Measurements from ENCODE around the gene CCNL2. TPM values are rescaled to one million over a fixed set of nuclear protein-coding genes. Genes with fewer than 3 reads are reported as not detected.
"Not testable (repeated sequence)": the region's sequence is repeated elsewhere in the genome, so short reads cannot be mapped to it uniquely, and the experiment has no call there.

The CCNL2 gene
- total RNA-seq, 1 donor from 2014 or later: 138 TPM

DNA sequence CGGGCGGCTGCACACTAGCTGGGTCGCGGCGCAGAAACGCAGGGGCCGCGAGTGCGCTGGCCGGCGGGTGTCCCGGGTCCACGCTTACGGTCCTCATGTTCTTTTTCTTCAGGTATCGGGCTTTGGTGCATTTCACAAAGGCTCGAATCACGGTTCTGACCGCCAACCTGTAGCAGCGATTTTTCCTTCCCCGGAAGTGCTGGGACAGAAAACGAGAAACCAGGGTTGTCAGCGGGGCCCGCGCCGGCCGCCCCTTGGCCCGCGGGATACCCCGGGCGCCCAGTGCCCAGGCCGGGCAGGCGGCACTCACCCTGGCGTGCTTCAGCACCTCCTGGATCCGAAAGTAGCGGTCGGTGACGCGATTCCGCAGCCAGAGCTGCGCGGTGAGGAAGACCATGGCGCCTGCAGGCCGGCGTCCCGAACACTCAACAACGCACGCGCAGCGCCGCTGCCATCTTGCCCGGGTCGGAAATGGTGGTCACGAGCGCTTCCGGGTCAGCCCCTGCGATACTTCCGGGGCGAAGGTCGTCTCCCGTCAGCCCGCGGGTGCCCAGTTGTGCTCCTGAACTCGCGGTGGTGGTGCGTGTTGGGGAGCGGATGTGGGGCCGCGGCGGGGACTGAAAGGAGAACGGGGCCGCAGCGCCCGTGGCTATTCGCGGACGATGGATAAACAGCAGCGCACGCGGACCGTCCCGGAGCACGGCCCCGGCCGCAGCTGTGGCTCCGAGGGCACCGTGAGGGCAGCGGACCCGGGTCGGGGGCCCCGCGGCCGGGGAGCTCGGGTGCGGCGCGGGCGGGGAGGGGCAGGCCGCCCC lies 7.9 kb upstream of the CCNL2 start, which contains the start of gene MRPL20:
TSS of gene MRPL20 (minus strand) at position 473 of the 815 bp plus-strand sequence. CDS start at position 397, 76 bp downstream.
- H3K9me3 Mint-ChIP-seq: no peaks in the 10 kb centered on the region
- intact Hi-C loops (cut with micrococcal nuclease): loop anchor here (1.0 to 5.0 kb wide), 6 partner anchors 8 to 135 kb away; partner anchors contain the start of genes ATAD3B, AURKAIP1, CCNL2 and UBE2J2
- H3K4me1 Mint-ChIP-seq (ENCODE audit: low read depth): peaks cover 15% of the 10 kb centered on the region
- peaks cover 32% of the 10 kb centered on the region for H3K36me3 Mint-ChIP-seq (ENCODE audit: low read depth)
- H3K4me3 Mint-ChIP-seq: peak within 1 kb of the TSS; percentile 95
- peak within 1 kb of the TSS; percentile 94 for H3K27ac Mint-ChIP-seq
- DNase-seq (ENCODE audit: low spot score): peak; percentile 96
- H3K27me3 Mint-ChIP-seq (ENCODE audit: insufficient read depth): peaks cover 2% of the 10 kb centered on the region

DNA sequence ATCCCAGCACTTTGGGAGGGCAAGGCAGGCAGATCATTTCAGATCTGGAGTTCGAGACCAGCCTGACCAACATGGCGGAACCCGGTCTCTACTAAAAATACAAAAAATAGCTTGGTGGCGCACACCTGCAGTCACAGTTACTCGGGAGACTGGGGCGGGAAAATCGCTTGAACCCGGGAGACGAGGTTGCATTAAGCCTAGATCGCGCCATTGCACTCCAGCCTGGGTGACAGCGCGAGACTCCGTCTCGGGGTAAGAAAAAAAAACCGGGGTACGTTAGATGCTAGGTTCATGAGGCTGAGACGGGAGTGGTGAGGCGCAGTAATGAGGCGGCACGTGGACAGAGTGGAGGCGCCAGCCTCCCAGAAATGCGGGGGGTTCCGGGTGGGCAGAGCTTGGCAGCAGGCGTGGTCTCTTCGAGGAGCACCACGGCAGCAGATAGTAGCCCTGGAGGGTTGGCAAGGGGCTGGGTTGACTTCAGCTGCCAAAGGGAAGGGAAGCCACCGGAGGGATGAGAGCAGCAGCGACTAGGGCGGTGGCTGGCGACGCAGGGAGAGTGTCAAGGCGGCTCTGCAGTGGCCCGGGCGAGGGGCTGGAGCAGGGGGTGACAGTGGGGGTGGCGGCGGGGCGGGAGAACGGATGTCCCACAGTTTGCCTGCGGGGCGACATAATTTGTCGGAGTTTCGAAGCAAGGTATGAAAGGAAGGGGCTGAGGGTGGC lies 7.1 kb upstream of the CCNL2 start:
- no peak for DNase-seq (ENCODE audit: low spot score)
- H3K4me1 Mint-ChIP-seq (ENCODE audit: low read depth): peaks cover 19% of the 10 kb centered on the region
- H3K27me3 Mint-ChIP-seq (ENCODE audit: insufficient read depth): peaks cover 2% of the 10 kb centered on the region
- H3K27ac Mint-ChIP-seq: peak overlapping the region; percentile 87
- H3K4me3 Mint-ChIP-seq: peak overlapping the region; percentile 95
- intact Hi-C loops (cut with micrococcal nuclease): loop anchor here (2.0 to 5.0 kb wide), 3 partner anchors 35 to 134 kb away; partner anchors contain the start of genes ATAD3B and UBE2J2
- peaks cover 36% of the 10 kb centered on the region for H3K36me3 Mint-ChIP-seq (ENCODE audit: low read depth)
- H3K9me3 Mint-ChIP-seq: no peaks in the 10 kb centered on the region

DNA sequence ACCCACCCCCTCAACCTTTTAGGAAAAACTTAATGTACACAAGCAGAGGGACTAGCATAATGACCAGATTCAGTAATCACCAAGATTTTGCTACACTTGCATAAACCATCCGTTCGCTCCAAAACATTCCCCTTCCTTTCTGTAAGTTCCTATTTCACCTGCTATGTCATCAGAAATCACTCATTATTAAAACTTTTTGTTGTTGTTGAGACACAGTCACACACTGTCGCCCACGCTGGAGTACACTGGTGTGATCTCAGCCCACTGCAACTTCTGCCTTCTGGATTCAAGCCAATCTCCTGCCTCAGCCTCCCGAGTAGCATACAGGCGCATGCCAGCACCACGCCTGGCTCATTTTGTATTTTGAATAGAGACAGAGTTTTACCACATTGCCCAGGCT lies 4.5 kb upstream of the CCNL2 start:
- peaks cover 33% of the 10 kb centered on the region for H3K4me1 Mint-ChIP-seq (ENCODE audit: low read depth)
- intact Hi-C loops (cut with micrococcal nuclease): no loop called here
- H3K27me3 Mint-ChIP-seq (ENCODE audit: insufficient read depth): peaks cover 2% of the 10 kb centered on the region
- H3K9me3 Mint-ChIP-seq: no peaks in the 10 kb centered on the region
- H3K27ac Mint-ChIP-seq: no peak overlapping the region
- peak overlapping the region; percentile 40 for H3K4me3 Mint-ChIP-seq
- DNase-seq (ENCODE audit: low spot score): no peak
- peaks cover 45% of the 10 kb centered on the region for H3K36me3 Mint-ChIP-seq (ENCODE audit: low read depth)

DNA sequence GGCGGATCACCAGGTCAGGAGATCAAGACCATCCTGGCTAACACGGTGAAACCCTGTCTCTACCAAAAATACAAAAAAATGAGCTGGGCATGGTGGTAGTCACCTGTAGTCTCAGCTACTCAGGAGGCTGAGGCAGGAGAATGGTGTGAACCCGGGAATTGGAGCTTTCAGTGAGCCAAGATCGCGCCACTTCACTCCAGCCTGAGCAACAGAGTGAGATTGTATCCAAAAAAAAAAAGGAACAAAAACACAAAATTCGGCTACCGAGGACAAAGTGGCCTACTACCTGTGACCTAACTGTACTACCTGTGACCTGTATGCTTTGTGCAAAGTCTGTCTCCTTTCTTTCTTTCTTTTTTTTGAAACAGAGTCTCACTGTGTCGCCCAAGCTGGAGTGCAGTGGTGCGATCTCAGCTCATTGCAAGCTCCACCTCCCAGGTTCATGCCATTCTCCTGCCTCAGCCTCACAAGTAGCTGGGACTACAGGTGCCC lies 3.8 kb upstream of the CCNL2 start:
- Mint-ChIP-seq H3K36me3 (ENCODE audit: low read depth) (peaks cover 46% of the 10 kb centered on the region), H3K4me1 (ENCODE audit: low read depth) (peaks cover 37% of the 10 kb centered on the region), H3K27ac (peak overlapping the region; percentile 49)
- intact Hi-C loops (cut with micrococcal nuclease); H3K4me3 Mint-ChIP-seq; H3K27me3 Mint-ChIP-seq (ENCODE audit: insufficient read depth); H3K9me3 Mint-ChIP-seq; DNase-seq (ENCODE audit: low spot score): not testable (repeated sequence)

DNA sequence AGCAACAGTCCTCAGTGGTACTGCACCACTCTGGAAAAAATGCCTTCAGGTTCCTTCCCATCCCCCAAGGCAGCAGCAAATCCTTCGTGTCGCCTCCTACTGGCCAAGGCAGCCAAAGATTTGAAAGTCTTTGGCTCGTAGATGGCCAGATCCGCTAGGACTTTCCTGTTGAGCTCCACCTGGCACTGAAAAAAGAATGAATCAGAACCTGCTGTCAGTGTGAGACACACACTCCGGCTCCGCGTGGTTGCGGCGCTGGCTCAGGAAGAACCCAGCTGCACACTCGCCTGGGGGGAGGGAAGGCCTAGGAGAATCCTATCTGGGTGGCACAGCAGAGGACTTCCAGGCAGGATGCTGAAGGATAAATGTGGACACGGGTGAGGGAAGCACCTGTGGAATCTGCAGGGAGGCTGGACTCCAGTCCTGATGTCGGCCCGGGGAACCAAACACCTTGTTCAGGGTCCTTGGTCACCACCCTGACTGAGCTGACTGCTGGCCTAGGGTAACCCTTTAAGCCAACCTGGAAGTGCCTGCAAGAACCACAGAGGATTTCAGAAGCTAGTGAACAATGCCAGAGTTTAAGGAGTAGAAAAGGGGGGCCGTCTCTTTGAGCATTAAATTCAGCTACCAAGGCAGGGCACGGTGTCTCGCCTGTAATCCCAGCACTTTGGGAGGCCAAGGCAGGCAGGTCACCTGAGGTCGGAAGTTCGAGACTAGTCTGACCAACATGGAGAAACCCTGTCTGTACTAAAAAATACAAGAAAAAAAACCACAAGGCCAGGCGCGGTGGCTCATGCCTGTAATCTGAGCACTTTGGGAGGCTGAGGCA lies 3.2 kb upstream of the CCNL2 start:
- intact Hi-C loops (cut with micrococcal nuclease): no loop called here
- H3K9me3 Mint-ChIP-seq: no peaks in the 10 kb centered on the region
- H3K27me3 Mint-ChIP-seq (ENCODE audit: insufficient read depth): peaks cover 2% of the 10 kb centered on the region
- peaks cover 50% of the 10 kb centered on the region for H3K36me3 Mint-ChIP-seq (ENCODE audit: low read depth)
- peak overlapping the region; percentile 73 for H3K27ac Mint-ChIP-seq
- peak overlapping the region; percentile 91 for H3K4me3 Mint-ChIP-seq
- DNase-seq (ENCODE audit: low spot score): no peak
- peaks cover 41% of the 10 kb centered on the region for H3K4me1 Mint-ChIP-seq (ENCODE audit: low read depth)

DNA sequence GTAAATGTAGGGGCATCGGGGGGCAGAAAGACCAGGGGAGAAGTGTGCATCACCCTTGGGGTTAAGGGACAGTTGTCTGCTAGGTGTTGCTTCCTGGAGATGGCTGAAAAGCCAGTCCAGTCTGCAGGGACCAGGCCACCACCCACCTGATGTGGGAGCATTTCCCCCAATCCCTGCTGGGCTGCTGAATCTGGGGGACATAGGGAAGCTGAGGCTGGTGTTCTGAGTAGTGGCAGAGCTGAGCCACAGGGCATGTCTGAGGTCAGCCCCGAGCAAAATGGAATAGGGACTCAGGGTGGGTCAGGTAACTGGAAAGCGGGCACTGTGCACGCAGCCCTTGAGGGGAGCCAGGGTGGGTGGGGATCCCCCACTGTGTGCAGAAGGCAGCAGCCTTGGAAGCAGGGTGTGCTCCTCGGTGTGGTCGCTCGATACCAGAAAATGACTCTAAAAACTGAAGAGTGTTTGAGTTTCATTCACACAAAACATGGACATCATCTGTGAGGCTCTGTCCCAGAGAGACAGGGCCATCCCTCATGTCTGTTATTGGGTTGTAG lies 2.4 kb upstream of the CCNL2 start:
- Mint-ChIP-seq H3K36me3 (ENCODE audit: low read depth) (peaks cover 47% of the 10 kb centered on the region), H3K9me3 (no peaks in the 10 kb centered on the region), H3K27me3 (ENCODE audit: insufficient read depth) (no peaks in the 10 kb centered on the region), H3K4me3 (peak overlapping the region; percentile 91), H3K27ac (no peak overlapping the region), H3K4me1 (ENCODE audit: low read depth) (peaks cover 41% of the 10 kb centered on the region)
- intact Hi-C loops (cut with micrococcal nuclease): no loop called here
- no peak for DNase-seq (ENCODE audit: low spot score)

DNA sequence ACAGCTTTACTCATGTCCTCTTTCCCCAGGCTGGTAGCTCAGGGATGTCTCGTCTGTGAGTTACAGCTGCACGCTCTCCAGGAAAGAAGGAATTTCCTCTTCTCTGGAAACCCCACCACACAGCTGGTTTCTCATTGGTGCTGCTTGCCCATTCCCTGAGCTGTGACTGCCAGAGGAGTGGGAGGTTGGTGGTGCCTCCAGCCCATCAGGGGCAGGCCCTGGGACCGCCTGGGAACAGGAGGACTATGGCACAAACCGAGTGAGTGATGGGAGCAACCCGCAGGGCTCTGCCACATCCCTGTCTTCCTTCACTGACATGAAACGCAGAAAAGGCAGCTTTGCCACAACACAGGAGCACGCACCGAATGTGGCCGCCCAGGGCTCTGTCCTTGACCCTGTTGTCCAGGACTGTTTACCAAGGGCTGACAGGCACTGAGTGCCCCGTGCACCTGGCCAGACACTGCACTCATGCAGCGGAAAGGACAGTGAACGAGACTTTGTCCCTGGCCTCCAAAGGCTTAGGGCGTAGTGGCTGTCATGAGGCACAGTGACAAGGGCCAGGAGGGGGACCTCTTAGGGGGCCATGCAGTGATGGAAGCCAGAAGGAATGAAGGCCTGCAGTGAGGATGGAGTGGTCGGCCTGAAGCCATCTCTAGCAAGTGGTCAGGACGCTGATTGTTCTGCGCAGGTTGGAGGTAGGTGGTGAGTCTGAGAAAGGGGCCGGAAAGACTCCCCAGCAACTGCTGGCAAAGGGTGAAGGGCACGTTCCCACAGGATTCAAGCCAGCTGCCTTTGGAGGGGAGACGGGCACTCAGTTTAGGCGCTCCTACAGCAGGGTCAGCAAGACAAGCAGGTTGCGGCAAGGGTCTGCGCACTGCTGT lies 1.7 kb upstream of the CCNL2 start:
- Mint-ChIP-seq H3K4me1 (ENCODE audit: low read depth) (peaks cover 35% of the 10 kb centered on the region), H3K36me3 (ENCODE audit: low read depth) (peaks cover 43% of the 10 kb centered on the region), H3K4me3 (peak overlapping the region; percentile 91), H3K27ac (peak overlapping the region; percentile 79), H3K9me3 (no peaks in the 10 kb centered on the region), H3K27me3 (ENCODE audit: insufficient read depth) (no peaks in the 10 kb centered on the region)
- DNase-seq (ENCODE audit: low spot score): no peak
- intact Hi-C loops (cut with micrococcal nuclease): no loop called here

DNA sequence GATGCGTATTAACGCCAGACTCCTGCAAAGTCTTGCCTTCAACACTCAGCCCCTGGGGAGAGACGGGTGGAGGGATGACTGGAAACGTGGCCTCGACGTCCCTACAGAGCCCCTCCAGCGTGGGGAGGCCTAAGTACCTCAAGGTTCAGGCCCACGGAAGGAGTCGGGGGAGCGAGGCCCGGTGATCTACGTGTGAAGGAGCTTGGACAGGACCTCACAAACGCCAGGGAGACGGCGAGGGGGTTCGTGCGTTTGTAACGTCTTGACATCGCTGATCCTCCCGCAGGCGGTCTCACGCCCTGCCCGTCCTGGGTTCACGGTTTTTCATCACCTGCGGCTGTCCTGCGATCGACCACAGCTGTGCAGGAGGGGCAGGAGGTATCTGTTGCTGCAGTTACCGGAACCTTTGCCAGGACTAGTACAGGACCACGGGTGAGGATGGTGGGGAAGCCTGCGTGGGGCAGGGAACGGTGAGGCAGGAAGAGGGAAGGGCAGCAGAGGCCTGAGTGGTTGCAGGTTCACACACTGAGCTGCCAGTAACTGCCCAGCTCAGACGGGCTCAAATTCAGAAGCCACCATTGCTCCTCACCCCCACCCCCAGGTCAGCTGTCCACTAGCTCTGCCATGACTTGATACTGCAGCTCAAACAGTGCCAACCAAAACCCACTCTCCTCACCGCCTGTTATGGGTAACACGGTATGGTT lies 889 bp upstream of the CCNL2 start:
- no peaks in the 10 kb centered on the region for H3K9me3 Mint-ChIP-seq
- peak overlapping the region; percentile 79 for H3K27ac Mint-ChIP-seq
- H3K4me1 Mint-ChIP-seq (ENCODE audit: low read depth): peaks cover 37% of the 10 kb centered on the region
- intact Hi-C loops (cut with micrococcal nuclease): loop anchor here (1.0 to 5.0 kb wide), 8 partner anchors 7 to 325 kb away; partner anchors contain the start of genes ACAP3, ATAD3A, ATAD3B and AURKAIP1
- peak overlapping the region; percentile 91 for H3K4me3 Mint-ChIP-seq
- H3K36me3 Mint-ChIP-seq (ENCODE audit: low read depth): peaks cover 44% of the 10 kb centered on the region
- no peaks in the 10 kb centered on the region for H3K27me3 Mint-ChIP-seq (ENCODE audit: insufficient read depth)
- DNase-seq (ENCODE audit: low spot score): no peak

DNA sequence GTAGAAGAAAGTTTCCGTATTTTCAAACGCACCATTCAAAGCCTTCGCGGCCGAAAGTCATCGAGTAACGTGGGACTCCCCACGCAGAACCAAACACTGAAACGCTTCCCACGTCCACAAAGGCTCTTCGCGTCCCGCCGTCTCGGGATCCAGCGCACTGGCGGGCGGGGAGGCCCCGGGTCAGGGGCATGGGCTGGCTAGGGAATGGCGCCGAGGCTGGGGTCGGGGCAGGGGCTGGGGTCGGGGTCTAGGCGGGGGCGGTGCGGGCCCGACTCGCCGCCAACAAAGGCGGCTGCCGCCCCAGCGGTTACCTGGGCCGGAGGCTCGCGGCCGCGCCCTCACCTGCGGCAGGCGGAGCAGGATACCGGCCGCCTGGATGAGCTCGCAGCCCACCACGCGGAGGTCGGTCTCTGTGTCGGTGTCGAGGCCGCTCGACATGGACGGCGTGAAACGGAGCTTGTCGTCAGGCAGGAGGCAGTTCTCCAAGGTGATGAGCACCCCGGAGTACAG lies 403 bp downstream of the CCNL2 start:
- intact Hi-C loops (cut with micrococcal nuclease): loop anchor here (1.0 to 5.0 kb wide), 8 partner anchors 9 to 326 kb away; partner anchors contain the start of genes ACAP3, ATAD3A, ATAD3B and AURKAIP1
- peak overlapping the region; percentile 76 for H3K27ac Mint-ChIP-seq
- no peak for DNase-seq (ENCODE audit: low spot score)
- H3K4me1 Mint-ChIP-seq (ENCODE audit: low read depth): peaks cover 38% of the 10 kb centered on the region
- peak overlapping the region; percentile 95 for H3K4me3 Mint-ChIP-seq
- no peaks in the 10 kb centered on the region for H3K27me3 Mint-ChIP-seq (ENCODE audit: insufficient read depth)
- H3K9me3 Mint-ChIP-seq: no peaks in the 10 kb centered on the region
- peaks cover 48% of the 10 kb centered on the region for H3K36me3 Mint-ChIP-seq (ENCODE audit: low read depth)

DNA sequence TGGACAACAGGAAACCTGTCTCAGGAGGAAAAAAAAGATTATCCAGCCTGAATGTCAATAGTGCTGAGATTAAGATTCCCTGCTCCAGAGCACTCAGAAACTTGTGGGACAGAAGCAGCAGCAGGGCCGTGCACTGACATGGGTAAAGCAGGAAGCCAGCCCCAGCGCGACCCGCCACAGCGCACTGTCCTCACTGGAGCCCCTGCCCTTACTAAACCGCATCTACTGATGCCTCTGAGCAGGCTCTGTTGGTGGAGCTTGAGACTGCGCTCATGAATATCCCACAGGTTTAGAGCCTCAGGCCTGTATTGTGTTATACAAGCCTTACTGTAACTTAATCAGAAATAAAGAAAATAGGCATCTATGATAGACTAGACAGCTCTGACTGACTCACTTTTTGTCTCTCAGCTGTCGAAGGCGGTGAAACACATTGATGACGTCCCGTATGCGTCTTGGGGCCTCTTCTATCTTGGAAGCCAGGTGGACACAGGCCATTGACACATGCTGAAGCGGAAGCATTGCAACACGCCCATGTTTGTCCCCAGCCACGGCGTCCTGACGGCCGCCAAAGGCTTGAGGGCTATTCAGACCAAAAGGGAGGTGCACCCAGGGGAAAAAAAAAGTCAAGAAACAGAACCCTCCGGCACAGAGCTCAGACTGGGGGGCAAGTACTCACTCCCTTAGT lies 1.2 kb downstream of the CCNL2 start:
- Mint-ChIP-seq H3K27me3 (ENCODE audit: insufficient read depth) (no peaks in the 10 kb centered on the region), H3K4me1 (ENCODE audit: low read depth) (peaks cover 43% of the 10 kb centered on the region), H3K36me3 (ENCODE audit: low read depth) (peaks cover 50% of the 10 kb centered on the region), H3K9me3 (no peaks in the 10 kb centered on the region), H3K4me3 (peak overlapping the region; percentile 95), H3K27ac (peak overlapping the region; percentile 76)
- DNase-seq (ENCODE audit: low spot score): no peak
- intact Hi-C loops (cut with micrococcal nuclease): loop anchor here (2.0 to 5.0 kb wide), 4 partner anchors 43 to 327 kb away; partner anchors contain the start of genes ACAP3, ATAD3B, CDK11A and PUSL1
